Endodermal cell (in vitro differentiated cells): ENCODE results near the gene SSTR5. TPM values are rescaled to one million over a fixed set of nuclear protein-coding genes. Genes with fewer than 3 reads are reported as not detected.

Experiments used
- DNase-seq: peaks from one replicate; pipeline ENCODE4 v3.0.0-alpha.2; 2017
- H3K27ac ChIP-seq: 2 replicates; pipeline ENCODE4 v1.5.1; 2013; ENCODE audit warnings: mild to moderate bottlenecking, low read depth, low read length, moderate library complexity
- H3K27me3 ChIP-seq: 2 replicates; pipeline ENCODE4 v1.6.1; 2013; ENCODE audit warnings: mild to moderate bottlenecking, low read length, moderate library complexity; ENCODE audit not compliant: insufficient read depth, control insufficient read depth, poor library complexity, severe bottlenecking
- H3K36me3 ChIP-seq: 2 replicates; pipeline ENCODE4 v1.7.0; 2013; ENCODE audit warnings: mild to moderate bottlenecking, low read length, moderate library complexity; ENCODE audit not compliant: control insufficient read depth, insufficient read depth
- H3K4me1 ChIP-seq: one replicate; pipeline ENCODE4 v1.7.0; 2013; ENCODE audit warnings: low read length; ENCODE audit not compliant: control insufficient read depth, insufficient read depth
- H3K4me3 ChIP-seq: 2 replicates; pipeline ENCODE4 v1.5.1; 2013; ENCODE audit warnings: mild to moderate bottlenecking, low read length, moderate library complexity
- H3K9ac ChIP-seq: 2 replicates; pipeline ENCODE4 v1.6.1; 2013; ENCODE audit warnings: mild to moderate bottlenecking, low read length, moderate library complexity; ENCODE audit not compliant: poor library complexity, severe bottlenecking; ENCODE audit errors: extremely low read depth
- H3K9me3 ChIP-seq: 2 replicates; pipeline ENCODE4 v1.6.1; 2013; ENCODE audit warnings: mild to moderate bottlenecking, low read length, moderate library complexity; ENCODE audit not compliant: control insufficient read depth
- H3K27ac Mint-ChIP-seq: 2 replicates; pipeline ENCODE4 v1.8.0; 2020; ENCODE audit warnings: mixed read lengths
- H3K27me3 Mint-ChIP-seq: 2 replicates; pipeline ENCODE4 v1.8.0; 2021; ENCODE audit warnings: mild to moderate bottlenecking, mixed read lengths; ENCODE audit not compliant: insufficient read depth
- H3K36me3 Mint-ChIP-seq: 2 replicates; pipeline ENCODE4 v1.8.0; 2020; ENCODE audit warnings: low read depth, mixed read lengths
- H3K4me1 Mint-ChIP-seq: 2 replicates; pipeline ENCODE4 v1.8.0; 2020; ENCODE audit warnings: mixed read lengths
- H3K4me3 Mint-ChIP-seq: 2 replicates; pipeline ENCODE4 v1.8.0; 2020; ENCODE audit warnings: mild to moderate bottlenecking, moderate library complexity, mixed read lengths
- H3K9me3 Mint-ChIP-seq: 2 replicates; pipeline ENCODE4 v1.8.0; 2020; ENCODE audit warnings: mild to moderate bottlenecking, mixed read lengths
- CTCF ChIP-seq: fragments of 200-600 bp; sonication (generic); conservative IDR thresholded peaks from 2 replicates; pipeline ENCODE4 v1.5.0; 2021; ENCODE audit warnings: antibody characterized with exemption, mild to moderate bottlenecking
- WGBS, 2 experiments: methylation state at CpG; one replicate each; pipeline versions ENCODE4 v1.1.5 to v1.1.7; 2013; ENCODE audit warnings: missing lambda C conversion rate in 2 of 2, mixed read lengths in 1 of 2; ENCODE audit not compliant: insufficient coverage in 1 of 2, insufficient read length in 1 of 2; 5-methylcytosine and 5-hydroxymethylcytosine counted together
- total RNA-seq, 2 donors: library from RNA; stranded (reverse); fragmentation: NEBNext Ultra II Directional in 1 of 2; extraction: Animal tissue kit (Norgen Biotek cat#: 25700) in 1 of 2; gene quantifications; 2 replicates in 1 of 2; 3 replicates in 1 of 2; pipeline ENCODE4 v1.2.1, GENCODE V29; 2021

SSTR5 gene
- total RNA-seq, 2 donors from 2014 or later = 0.64 to 1.3 TPM

- WGBS, 2 experiments = 75 to 83% methylated on average over 7 to 16 of the region's 16 CpGs
- H3K4me3 ChIP-seq = no peak overlapping the region
- no peaks in the 10 kb centered on the region for H3K9me3 Mint-ChIP-seq
- no peak overlapping the region for H3K4me3 Mint-ChIP-seq
- H3K4me1 Mint-ChIP-seq = no peaks in the 10 kb centered on the region
- no peaks in the 10 kb centered on the region for H3K36me3 Mint-ChIP-seq
- H3K4me1 ChIP-seq = no peaks in the 10 kb centered on the region
- peaks cover 8% of the 10 kb centered on the region for H3K27me3 Mint-ChIP-seq
- no peak overlapping the region for H3K27ac ChIP-seq
- DNase-seq = no peak
- H3K36me3 ChIP-seq = no peaks in the 10 kb centered on the region
- no peaks in the 10 kb centered on the region for H3K9me3 ChIP-seq
- peaks cover 13% of the 10 kb centered on the region for H3K27me3 ChIP-seq
- no peak overlapping the region for H3K27ac Mint-ChIP-seq
- no peak for TF ChIP-seq CTCF
- no peak overlapping the region for H3K9ac ChIP-seq
Measured at GRCh38 chr16:1076801-1077576, 4.4 kb downstream of the SSTR5 start.

GRCh38 chr16:1077877-1078578 lies 5.5 kb downstream of the SSTR5 start:
- no peak for DNase-seq
- Mint-ChIP-seq H3K4me3 (no peak overlapping the region), H3K9me3 (no peaks in the 10 kb centered on the region), H3K27me3 (peaks cover 3% of the 10 kb centered on the region), H3K4me1 (no peaks in the 10 kb centered on the region), H3K36me3 (no peaks in the 10 kb centered on the region), H3K27ac (no peak overlapping the region)
- H3K9ac ChIP-seq = no peak overlapping the region
- 94% methylated on average over 29 to 36 of the region's 36 CpGs for whole genome bisulfite sequencing, 2 experiments
- no peaks in the 10 kb centered on the region for H3K9me3 ChIP-seq
- TF ChIP-seq CTCF = no peak
- H3K4me1 ChIP-seq = no peaks in the 10 kb centered on the region
- peaks cover 7% of the 10 kb centered on the region for H3K27me3 ChIP-seq
- H3K4me3 ChIP-seq = no peak overlapping the region
- H3K27ac ChIP-seq = no peak overlapping the region
- H3K36me3 ChIP-seq = no peaks in the 10 kb centered on the region

GRCh38 chr16:1078579-1079021 lies 6.1 kb downstream of the SSTR5 start:
- H3K36me3 ChIP-seq = no peaks in the 10 kb centered on the region
- no peak overlapping the region for H3K9ac ChIP-seq
- H3K27ac ChIP-seq = no peak overlapping the region
- no peaks in the 10 kb centered on the region for H3K9me3 ChIP-seq
- H3K27ac Mint-ChIP-seq = no peak overlapping the region
- no peaks in the 10 kb centered on the region for H3K4me1 ChIP-seq
- no peak overlapping the region for H3K4me3 ChIP-seq
- H3K4me3 Mint-ChIP-seq = no peak overlapping the region
- no peaks in the 10 kb centered on the region for H3K27me3 Mint-ChIP-seq
- peaks cover 1% of the 10 kb centered on the region for H3K27me3 ChIP-seq
- H3K4me1 Mint-ChIP-seq = no peaks in the 10 kb centered on the region
- TF ChIP-seq CTCF = no peak
- H3K36me3 Mint-ChIP-seq = no peaks in the 10 kb centered on the region
- H3K9me3 Mint-ChIP-seq = no peaks in the 10 kb centered on the region
- 81 to 92% methylated on average over 15 to 28 of the region's 28 CpGs for WGBS, 2 experiments
- DNase-seq = no peak
